NB4 (cell line): ENCODE results near the gene ATP1A4.

Experiments used
- DNase-seq: peaks from one replicate; pipeline ENCODE4 v3.0.0; 2010; ENCODE audit warnings: low read depth
- H3K4me3 ChIP-seq: one replicate; pipeline ENCODE4 v1.5.1; 2011; ENCODE audit warnings: mild to moderate bottlenecking, low read depth, low read length, moderate library complexity
- CTCF ChIP-seq: IDR thresholded peaks from one replicate; pipeline ENCODE4 v1.5.1; 2012; ENCODE audit warnings: low read depth, low read length
- MAX ChIP-seq: IDR thresholded peaks from 2 replicates; pipeline ENCODE4 v1.6.1; 2011; ENCODE audit warnings: low read depth, low read length
- MYC ChIP-seq: IDR thresholded peaks from 2 replicates; pipeline ENCODE4 v1.6.1; 2011; ENCODE audit warnings: low read depth, low read length
- POLR2A ChIP-seq: IDR thresholded peaks from 2 replicates; pipeline ENCODE4 v1.6.1; 2011; ENCODE audit warnings: mild to moderate bottlenecking; ENCODE audit not compliant: insufficient read length; ENCODE audit errors: extremely low read depth

ATP1A4 gene

DNA sequence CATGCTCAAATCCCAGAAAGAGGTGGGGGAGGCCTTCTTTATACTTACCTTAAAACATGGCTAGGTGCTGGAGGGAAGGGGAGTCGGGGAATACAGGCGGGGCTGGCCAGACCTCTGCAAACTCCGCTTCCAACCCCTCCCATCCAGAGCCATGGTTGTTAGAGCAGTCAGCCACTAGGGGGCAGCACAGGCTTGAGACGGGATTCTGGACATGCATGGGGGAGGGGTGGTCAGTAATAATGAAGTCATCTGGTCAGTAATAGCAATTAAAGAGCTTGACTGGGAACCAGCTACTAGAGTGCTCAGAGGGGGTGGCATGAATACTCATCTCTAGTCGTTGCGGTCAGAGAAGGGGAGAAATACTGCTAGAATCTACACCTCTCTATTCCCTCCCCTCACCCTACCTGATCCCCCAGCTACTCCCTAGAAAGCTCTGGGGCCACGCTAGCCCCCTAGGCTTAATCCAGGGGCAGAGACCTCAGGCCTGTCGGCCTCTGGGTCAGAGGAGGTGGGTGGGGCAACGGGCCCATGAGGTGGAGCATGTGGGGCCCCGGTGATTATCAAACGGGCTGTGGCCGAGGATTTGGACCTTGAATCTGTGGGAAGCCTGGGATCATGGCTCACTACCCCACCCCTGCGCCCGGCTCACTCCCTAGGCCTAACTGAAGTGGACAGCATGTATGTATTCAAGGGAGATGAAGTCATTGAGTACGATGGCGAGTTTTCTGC, 41.9 kb downstream of the ATP1A4 start:
- TF ChIP-seq CTCF (peak; percentile 86), POLR2A (no peak), MAX (peak; percentile 61), MYC (peak; percentile 64)
- DNase-seq: peak; percentile 82
- no peak overlapping the region for H3K4me3 ChIP-seq

GRCh38 chr1:160193832-160194736, 42.7 kb downstream of the ATP1A4 start:
- H3K4me3 ChIP-seq: no peak overlapping the region
- peak; percentile 25 for DNase-seq
- no peak for TF ChIP-seq MAX
- TF ChIP-seq POLR2A: no peak
- no peak for TF ChIP-seq MYC
- TF ChIP-seq CTCF: no peak

- no peak overlapping the region for H3K4me3 ChIP-seq
- no peak for TF ChIP-seq MAX
- TF ChIP-seq CTCF: no peak
- no peak for TF ChIP-seq POLR2A
- TF ChIP-seq MYC: no peak
- DNase-seq: no peak
Observed at GRCh38 chr1:160194737-160195059, 43.3 kb downstream of the ATP1A4 start.

GRCh38 chr1:160196143-160196542, 44.7 kb downstream of the ATP1A4 start:
- TF ChIP-seq MYC (no peak), CTCF (no peak), POLR2A (no peak), MAX (no peak)
- H3K4me3 ChIP-seq: no peak overlapping the region
- DNase-seq: no peak

DNA sequence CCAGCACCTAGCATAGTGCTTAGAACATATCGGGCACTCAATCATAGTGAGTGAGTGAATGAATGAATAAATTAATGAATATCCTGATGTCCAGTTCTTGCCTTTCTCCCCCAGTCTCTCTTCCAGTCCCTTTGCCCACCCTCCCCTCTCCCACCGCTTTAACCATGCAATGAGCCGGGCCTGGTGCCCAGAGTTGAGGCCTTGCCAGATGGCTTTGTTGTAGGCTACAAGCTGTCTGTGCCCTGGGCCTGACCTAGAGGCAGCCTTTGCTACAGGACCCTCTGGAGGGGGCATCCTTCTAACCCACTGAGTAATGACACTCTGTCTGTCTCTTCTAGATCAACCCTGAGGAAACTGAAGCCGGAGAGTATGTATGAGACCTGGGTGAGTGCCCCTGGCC, 45.8 kb downstream of the ATP1A4 start:
- no peak overlapping the region for H3K4me3 ChIP-seq
- no peak for DNase-seq
- TF ChIP-seq MYC (no peak), CTCF (no peak), MAX (no peak), POLR2A (no peak)
